MCF 10A (cell line): ENCODE measurements around the gene OLFML2A. TPM values are rescaled to one million over a fixed set of nuclear protein-coding genes. Genes with fewer than 3 reads are reported as not detected.

Experiments
- BruUV-seq: library from RNA; stranded (reverse); fragments of 400-500 nt; replicated peaks from 2 replicates; lab custom pipeline; 2021; lab: Mats Ljungman, UMichigan
- CTCF ChIA-PET: fragments of 300-600 bp; sonication (Branson Sonifier 250); formaldehyde crosslinking; extraction: SDS; loops from one replicate; lab custom pipeline; 2021; ENCODE audit warnings: antibody characterized with exemption, inconsistent platforms; lab: Yijun Ruan, JAX
- POLR2A ChIA-PET: fragments of 300-600, 350-650 bp; sonication (Branson Sonifier 250); formaldehyde crosslinking; extraction: SDS; loops from one replicate; lab custom pipeline; 2020; ENCODE audit warnings: antibody characterized with exemption, inconsistent platforms; lab: Yijun Ruan, JAX
- DNase-seq: peaks from one replicate; pipeline ENCODE4 v3.0.0-alpha.2; 2018; ENCODE audit not compliant: unreplicated experiment
- H3K27ac Mint-ChIP-seq: one replicate; pipeline ENCODE4 v1.8.0; 2022; ENCODE audit warnings: mild to moderate bottlenecking, low read depth, mixed read lengths; ENCODE audit not compliant: unreplicated experiment
- H3K27me3 Mint-ChIP-seq: one replicate; pipeline ENCODE4 v1.8.0; 2022; ENCODE audit warnings: mixed read lengths; ENCODE audit not compliant: insufficient read depth, unreplicated experiment
- H3K36me3 Mint-ChIP-seq: one replicate; pipeline ENCODE4 v1.8.0; 2022; ENCODE audit warnings: mild to moderate bottlenecking, moderate library complexity, mixed read lengths; ENCODE audit not compliant: insufficient read depth, unreplicated experiment
- H3K4me1 Mint-ChIP-seq: one replicate; pipeline ENCODE4 v1.8.0; 2022; ENCODE audit warnings: mixed read lengths; ENCODE audit not compliant: insufficient read depth, unreplicated experiment
- H3K4me3 Mint-ChIP-seq: one replicate; pipeline ENCODE4 v1.8.0; 2022; ENCODE audit warnings: mild to moderate bottlenecking, moderate library complexity, mixed read lengths; ENCODE audit not compliant: unreplicated experiment
- H3K9me3 Mint-ChIP-seq: one replicate; pipeline ENCODE4 v1.8.0; 2022; ENCODE audit warnings: mixed read lengths; ENCODE audit not compliant: unreplicated experiment
- intact Hi-C: fragments of 100-400 bp; cut with micrococcal nuclease; formaldehyde crosslinking; loops from 2 replicates; pipeline ENCODE4 v1.14.1; 2022
- total RNA-seq: library from RNA; stranded (reverse); gene quantifications from 2 replicates; pipeline ENCODE4 v1.2.3, GENCODE V29; 2022
- TF ChIP-seq, protein P1 (sequence below): fragments of 200-600 bp; IDR thresholded peaks from one replicate; pipeline ENCODE4 v1.8.0; 2022; ENCODE audit warnings: antibody characterized with exemption, mild to moderate bottlenecking; ENCODE audit not compliant: unreplicated experiment

OLFML2A gene
- total RNA-seq, 1 experiment from 2014 or later, result 0.21 TPM

DNA sequence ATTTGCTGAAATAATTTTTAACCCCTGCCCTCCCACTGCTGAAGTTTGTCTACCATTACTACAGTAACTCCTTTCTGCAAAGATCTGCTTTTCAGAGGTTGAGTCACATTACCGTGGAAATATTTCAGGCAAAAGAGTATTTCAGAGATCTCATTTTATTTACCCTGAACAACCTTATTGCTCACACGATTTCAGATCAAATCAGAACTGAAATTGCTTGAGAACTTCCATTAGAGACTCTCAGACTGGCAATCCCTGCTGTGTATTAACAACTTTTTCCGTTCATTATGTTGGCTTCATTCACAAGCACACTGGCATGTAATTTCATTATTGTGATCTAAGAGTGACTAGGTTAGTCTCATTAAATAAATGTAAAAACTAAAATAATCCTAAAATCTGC is 21.9 kb upstream of the OLFML2A start:
- H3K4me3 Mint-ChIP-seq, result no peak overlapping the region
- CTCF ChIA-PET, result interaction anchor here (0.8 to 1.4 kb wide), 6 partner anchors 8 to 138 kb away, joined by 3 to 5 read pairs (median 3); no protein-coding TSS in a partner anchor

DNA sequence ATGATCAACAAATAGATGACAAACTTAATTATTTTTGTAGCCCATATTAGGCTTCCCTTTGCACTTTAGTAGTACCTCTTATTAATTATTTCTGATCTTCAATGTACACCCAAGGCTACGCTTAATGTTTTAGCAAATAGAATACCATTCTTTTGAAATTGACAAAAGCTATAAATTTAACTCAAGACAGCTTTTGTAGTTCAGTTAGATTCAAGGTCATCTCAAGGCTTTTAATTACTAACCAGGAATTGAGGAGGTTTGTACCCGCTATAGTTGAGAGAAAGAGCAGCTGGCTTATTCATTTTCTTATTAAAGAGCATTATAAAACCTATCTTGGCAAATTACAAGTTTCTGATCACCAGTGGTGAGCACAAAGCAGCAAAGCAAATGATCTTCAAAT is 20.9 kb upstream of the OLFML2A start:
- Mint-ChIP-seq H3K9me3 (no peaks in the 10 kb centered on the region), H3K36me3 (no peaks in the 10 kb centered on the region), H3K27me3 (no peaks in the 10 kb centered on the region), H3K4me3 (no peak overlapping the region), H3K4me1 (peaks cover 32% of the 10 kb centered on the region), H3K27ac (no peak overlapping the region)
- ChIA-PET POLR2A (interaction anchor here (0.6 kb wide), 1 partner anchor 172 kb away, joined by 5 read pairs; no protein-coding TSS in a partner anchor), CTCF (interaction anchor here (0.7 to 1.4 kb wide), 3 partner anchors 18 to 139 kb away, joined by 3 to 5 read pairs (median 3); no protein-coding TSS in a partner anchor)
- DNase-seq, result no peak
- intact Hi-C loops, result no loop called here
- no TSS peak for BruUV-seq
- TF ChIP-seq, protein P1, sequence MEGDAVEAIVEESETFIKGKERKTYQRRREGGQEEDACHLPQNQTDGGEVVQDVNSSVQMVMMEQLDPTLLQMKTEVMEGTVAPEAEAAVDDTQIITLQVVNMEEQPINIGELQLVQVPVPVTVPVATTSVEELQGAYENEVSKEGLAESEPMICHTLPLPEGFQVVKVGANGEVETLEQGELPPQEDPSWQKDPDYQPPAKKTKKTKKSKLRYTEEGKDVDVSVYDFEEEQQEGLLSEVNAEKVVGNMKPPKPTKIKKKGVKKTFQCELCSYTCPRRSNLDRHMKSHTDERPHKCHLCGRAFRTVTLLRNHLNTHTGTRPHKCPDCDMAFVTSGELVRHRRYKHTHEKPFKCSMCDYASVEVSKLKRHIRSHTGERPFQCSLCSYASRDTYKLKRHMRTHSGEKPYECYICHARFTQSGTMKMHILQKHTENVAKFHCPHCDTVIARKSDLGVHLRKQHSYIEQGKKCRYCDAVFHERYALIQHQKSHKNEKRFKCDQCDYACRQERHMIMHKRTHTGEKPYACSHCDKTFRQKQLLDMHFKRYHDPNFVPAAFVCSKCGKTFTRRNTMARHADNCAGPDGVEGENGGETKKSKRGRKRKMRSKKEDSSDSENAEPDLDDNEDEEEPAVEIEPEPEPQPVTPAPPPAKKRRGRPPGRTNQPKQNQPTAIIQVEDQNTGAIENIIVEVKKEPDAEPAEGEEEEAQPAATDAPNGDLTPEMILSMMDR, result no peak

More for the DNA sequence above, 21.9 kb upstream of the OLFML2A start:
- POLR2A ChIA-PET, result no interaction called here
- no peaks in the 10 kb centered on the region for H3K9me3 Mint-ChIP-seq
- no peaks in the 10 kb centered on the region for H3K36me3 Mint-ChIP-seq
- BruUV-seq, result no TSS peak
- TF ChIP-seq, protein P1, result no peak
- DNase-seq, result no peak
- H3K4me1 Mint-ChIP-seq, result peaks cover 32% of the 10 kb centered on the region
- H3K27ac Mint-ChIP-seq, result no peak overlapping the region
- H3K27me3 Mint-ChIP-seq, result no peaks in the 10 kb centered on the region
- intact Hi-C loops, result no loop called here

DNA sequence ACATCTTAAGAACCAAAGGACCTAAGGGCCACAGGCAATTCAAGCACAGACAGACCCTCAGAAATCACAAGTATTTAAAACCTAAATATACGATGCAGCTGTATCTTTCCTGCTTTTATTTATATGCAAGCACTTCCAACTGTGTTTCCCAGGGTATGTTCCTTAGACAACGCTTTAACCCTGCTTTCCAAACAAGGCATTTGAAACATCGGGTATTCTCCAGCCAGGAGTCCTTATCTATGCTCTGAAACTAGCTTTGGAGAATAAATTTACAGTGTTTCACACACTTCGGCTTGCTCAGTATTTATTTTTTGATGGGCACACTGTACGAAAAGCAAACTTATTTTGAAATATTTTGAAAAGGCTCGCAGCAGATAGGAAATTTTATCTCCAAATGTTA is 19.3 kb upstream of the OLFML2A start:
- DNase-seq, result no peak
- peaks cover 30% of the 10 kb centered on the region for H3K4me1 Mint-ChIP-seq
- H3K36me3 Mint-ChIP-seq, result no peaks in the 10 kb centered on the region
- H3K27ac Mint-ChIP-seq, result no peak overlapping the region
- CTCF ChIA-PET, result interaction anchor here (0.6 to 2.9 kb wide), 8 partner anchors 8 to 1851 kb away, joined by 3 to 11 read pairs (median 4); partner anchors contain the start of gene WDR38
- no TSS peak for BruUV-seq
- H3K9me3 Mint-ChIP-seq, result no peaks in the 10 kb centered on the region
- H3K4me3 Mint-ChIP-seq, result no peak overlapping the region
- no peaks in the 10 kb centered on the region for H3K27me3 Mint-ChIP-seq
- intact Hi-C loops, result no loop called here
- TF ChIP-seq, protein P1, result no peak
- POLR2A ChIA-PET, result no interaction called here

DNA sequence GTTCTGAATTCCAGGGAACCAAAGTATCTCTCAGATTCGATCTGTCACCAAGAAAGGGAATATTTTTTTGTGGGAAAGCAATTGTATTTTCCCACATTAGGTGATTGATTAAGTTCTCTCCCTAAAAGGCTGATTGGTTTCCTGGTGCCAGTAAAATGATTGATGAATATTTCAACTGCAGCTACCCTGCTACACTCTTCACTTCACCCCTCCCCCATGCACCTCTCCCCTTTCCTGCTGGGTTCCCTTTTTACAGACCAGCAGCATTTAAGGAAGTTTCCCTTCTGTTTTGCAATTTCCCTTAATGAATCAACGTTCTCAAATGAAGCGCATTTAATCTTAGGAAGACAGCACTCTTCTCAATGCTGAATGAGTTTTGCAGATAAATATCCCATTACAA is 18.9 kb upstream of the OLFML2A start:
- ChIA-PET CTCF (interaction anchor here (0.6 to 2.9 kb wide), 4 partner anchors 46 to 1851 kb away, joined by 3 to 11 read pairs (median 7); no protein-coding TSS in a partner anchor), POLR2A (no interaction called here)
- Mint-ChIP-seq H3K4me1 (peaks cover 25% of the 10 kb centered on the region), H3K9me3 (no peaks in the 10 kb centered on the region), H3K27me3 (no peaks in the 10 kb centered on the region), H3K4me3 (no peak overlapping the region), H3K36me3 (no peaks in the 10 kb centered on the region), H3K27ac (no peak overlapping the region)
- intact Hi-C loops, result no loop called here
- DNase-seq, result no peak
- BruUV-seq, result no TSS peak
- TF ChIP-seq, protein P1, result no peak
